WTC11 (cell line): ENCODE results near the gene ABCC4. TPM values are rescaled to one million over a fixed set of nuclear protein-coding genes. Genes with fewer than 3 reads are reported as not detected.

Source experiments
- ATAC-seq: fragments of 200-7000 bp; cut with Tn5 transposase; 2 replicates; pipeline ENCODE4 v1.10.0; 2021; ENCODE audit warnings: mild to moderate bottlenecking, moderate library complexity
- CTCF ChIA-PET: fragments of 300-600 bp; sonication (Branson Sonifier 250); formaldehyde crosslinking; loops from one replicate; lab custom pipeline; 2021; ENCODE audit warnings: antibody characterized with exemption; lab: Charles Lee
- POLR2A ChIA-PET: fragments of 350-600 bp; sonication (Branson Sonifier 250); formaldehyde crosslinking; loops from one replicate; lab custom pipeline; 2021; ENCODE audit warnings: antibody characterized with exemption; lab: Charles Lee
- DNase-seq: peaks from one replicate; pipeline ENCODE4 v3.0.0; 2021; ENCODE audit warnings: low spot score
- H3K27ac Mint-ChIP-seq: 2 replicates; pipeline ENCODE4 v1.8.0; 2021; ENCODE audit warnings: mixed read lengths
- H3K27me3 Mint-ChIP-seq: 2 replicates; pipeline ENCODE4 v1.8.0; 2021; ENCODE audit warnings: low read depth, mild to moderate bottlenecking, moderate library complexity, mixed read lengths
- H3K36me3 Mint-ChIP-seq: 2 replicates; pipeline ENCODE4 v1.8.0; 2021; ENCODE audit warnings: mixed read lengths
- H3K4me1 Mint-ChIP-seq: 2 replicates; pipeline ENCODE4 v1.8.0; 2022; ENCODE audit warnings: mixed read lengths
- H3K4me3 Mint-ChIP-seq: 2 replicates; pipeline ENCODE4 v1.8.0; 2021; ENCODE audit warnings: mild to moderate bottlenecking, moderate library complexity, mixed read lengths
- H3K9me3 Mint-ChIP-seq: 2 replicates; pipeline ENCODE4 v1.8.0; 2021; ENCODE audit warnings: mixed read lengths
- ATF1 ChIP-seq: sonication (generic); formaldehyde crosslinking; IDR thresholded peaks from 2 replicates; pipeline ENCODE4 v1.8.1; 2023; ENCODE audit warnings: mild to moderate bottlenecking, moderate library complexity, missing genetic modification reagents
- ESRRA ChIP-seq: sonication (generic); formaldehyde crosslinking; IDR thresholded peaks from 2 replicates; pipeline ENCODE4 v1.8.1; 2022; ENCODE audit warnings: mild to moderate bottlenecking, missing genetic modification reagents, borderline replicate concordance
- ETV6 ChIP-seq: sonication (generic); formaldehyde crosslinking; IDR thresholded peaks from 2 replicates; pipeline ENCODE4 v1.8.1; 2022; ENCODE audit warnings: mild to moderate bottlenecking, missing genetic modification reagents
- GABPB1 ChIP-seq: sonication (generic); formaldehyde crosslinking; IDR thresholded peaks from 2 replicates; pipeline ENCODE4 v1.8.1; 2023; ENCODE audit warnings: mild to moderate bottlenecking, missing genetic modification reagents
- GRHL2 ChIP-seq: fragments of 250-450 bp; sonication (Bioruptor Pico); IDR thresholded peaks from 2 replicates; pipeline ENCODE4 v1.8.0; 2022; ENCODE audit warnings: mild to moderate bottlenecking, moderate library complexity; ENCODE audit not compliant: insufficient replicate concordance, severe bottlenecking
- NFE2L1 ChIP-seq: sonication (generic); formaldehyde crosslinking; IDR thresholded peaks from 2 replicates; pipeline ENCODE4 v1.8.1; 2023; ENCODE audit warnings: missing genetic modification reagents
- NR3C1 ChIP-seq: sonication (generic); formaldehyde crosslinking; conservative IDR thresholded peaks from 2 replicates; pipeline ENCODE4 v1.8.1; 2023; ENCODE audit warnings: low read depth, mild to moderate bottlenecking, missing genetic modification reagents
- TEAD1 ChIP-seq: sonication (generic); formaldehyde crosslinking; IDR thresholded peaks from 2 replicates; pipeline ENCODE4 v1.8.0; 2022; ENCODE audit warnings: mild to moderate bottlenecking, missing genetic modification reagents
- ZNF219 ChIP-seq: sonication (generic); formaldehyde crosslinking; IDR thresholded peaks from 2 replicates; pipeline ENCODE4 v1.8.0; 2023; ENCODE audit warnings: missing genetic modification reagents, mild to moderate bottlenecking, borderline replicate concordance
- total RNA-seq: library from RNA; stranded (reverse); gene quantifications from 3 replicates; pipeline ENCODE4 v1.2.3, GENCODE V29; 2021
- TF ChIP-seq, protein P1 (sequence below): fragments of 250-450 bp; sonication (Bioruptor Pico); IDR thresholded peaks from 2 replicates; pipeline ENCODE4 v1.9.0; 2021; ENCODE audit warnings: mild to moderate bottlenecking
- TF ChIP-seq, protein P2 (sequence below): sonication (generic); formaldehyde crosslinking; conservative IDR thresholded peaks from 2 replicates; pipeline ENCODE4 v1.8.1; 2023; ENCODE audit warnings: mild to moderate bottlenecking, low read depth, missing genetic modification reagents, moderate library complexity
- TF ChIP-seq, protein P3 (sequence below): sonication (generic); formaldehyde crosslinking; IDR thresholded peaks from 2 replicates; pipeline ENCODE4 v1.8.0; 2023; ENCODE audit warnings: mild to moderate bottlenecking, missing genetic modification reagents
- TF ChIP-seq, protein P4 (sequence below): sonication (generic); formaldehyde crosslinking; IDR thresholded peaks from 2 replicates; pipeline ENCODE4 v1.8.1; 2023; ENCODE audit warnings: mild to moderate bottlenecking, moderate library complexity, missing genetic modification reagents
- TF ChIP-seq, protein P5 (sequence below): sonication (generic); formaldehyde crosslinking; IDR thresholded peaks from 2 replicates; pipeline ENCODE4 v1.8.1; 2022; ENCODE audit warnings: mild to moderate bottlenecking, missing genetic modification reagents, moderate library complexity, borderline replicate concordance

The ABCC4 gene
- total RNA-seq, 1 experiment from 2014 or later, result 7.2 TPM

DNA sequence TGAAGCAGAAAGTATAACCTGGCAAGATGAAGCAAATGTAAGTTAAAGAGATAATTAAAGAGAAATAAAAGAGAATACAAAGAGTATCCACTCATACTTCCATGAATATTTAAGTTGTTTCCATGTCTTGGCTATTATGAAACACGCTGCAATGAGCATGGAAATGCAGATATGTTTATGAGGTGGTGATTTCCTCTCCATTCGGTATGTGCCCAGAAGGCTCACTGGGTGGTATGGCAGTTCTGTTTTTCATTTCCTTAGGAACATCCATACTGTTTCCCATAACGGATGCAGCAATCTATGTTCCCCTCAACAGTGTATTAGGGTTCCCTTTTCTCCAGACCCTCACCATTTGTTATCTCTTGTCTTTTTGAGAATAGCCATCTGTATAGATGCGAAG is 316.3 kb downstream of the ABCC4 start:
- peaks cover 26% of the 10 kb centered on the region for H3K4me1 Mint-ChIP-seq
- peak; percentile 43; the same call in 1 of the 2 replicates for TF ChIP-seq ETV6
- TF ChIP-seq, protein P1, sequence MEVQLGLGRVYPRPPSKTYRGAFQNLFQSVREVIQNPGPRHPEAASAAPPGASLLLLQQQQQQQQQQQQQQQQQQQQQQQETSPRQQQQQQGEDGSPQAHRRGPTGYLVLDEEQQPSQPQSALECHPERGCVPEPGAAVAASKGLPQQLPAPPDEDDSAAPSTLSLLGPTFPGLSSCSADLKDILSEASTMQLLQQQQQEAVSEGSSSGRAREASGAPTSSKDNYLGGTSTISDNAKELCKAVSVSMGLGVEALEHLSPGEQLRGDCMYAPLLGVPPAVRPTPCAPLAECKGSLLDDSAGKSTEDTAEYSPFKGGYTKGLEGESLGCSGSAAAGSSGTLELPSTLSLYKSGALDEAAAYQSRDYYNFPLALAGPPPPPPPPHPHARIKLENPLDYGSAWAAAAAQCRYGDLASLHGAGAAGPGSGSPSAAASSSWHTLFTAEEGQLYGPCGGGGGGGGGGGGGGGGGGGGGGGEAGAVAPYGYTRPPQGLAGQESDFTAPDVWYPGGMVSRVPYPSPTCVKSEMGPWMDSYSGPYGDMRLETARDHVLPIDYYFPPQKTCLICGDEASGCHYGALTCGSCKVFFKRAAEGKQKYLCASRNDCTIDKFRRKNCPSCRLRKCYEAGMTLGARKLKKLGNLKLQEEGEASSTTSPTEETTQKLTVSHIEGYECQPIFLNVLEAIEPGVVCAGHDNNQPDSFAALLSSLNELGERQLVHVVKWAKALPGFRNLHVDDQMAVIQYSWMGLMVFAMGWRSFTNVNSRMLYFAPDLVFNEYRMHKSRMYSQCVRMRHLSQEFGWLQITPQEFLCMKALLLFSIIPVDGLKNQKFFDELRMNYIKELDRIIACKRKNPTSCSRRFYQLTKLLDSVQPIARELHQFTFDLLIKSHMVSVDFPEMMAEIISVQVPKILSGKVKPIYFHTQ (CRISPR knock-in tag), result no peak
- no peak for ATAC-seq
- no peak overlapping the region for H3K4me3 Mint-ChIP-seq
- 0 out of 2 replicates have a peak, but pooled peaks cover 3% of the 10 kb centered on the region for H3K36me3 Mint-ChIP-seq
- H3K9me3 Mint-ChIP-seq, result peaks cover 9% of the 10 kb centered on the region
- no peak overlapping the region for H3K27ac Mint-ChIP-seq
- DNase-seq, result no peak
- POLR2A ChIA-PET, result no interaction called here
- CTCF ChIA-PET, result no interaction called here
- H3K27me3 Mint-ChIP-seq, result peaks cover 2% of the 10 kb centered on the region; the same call in 1 of the 2 replicates

DNA sequence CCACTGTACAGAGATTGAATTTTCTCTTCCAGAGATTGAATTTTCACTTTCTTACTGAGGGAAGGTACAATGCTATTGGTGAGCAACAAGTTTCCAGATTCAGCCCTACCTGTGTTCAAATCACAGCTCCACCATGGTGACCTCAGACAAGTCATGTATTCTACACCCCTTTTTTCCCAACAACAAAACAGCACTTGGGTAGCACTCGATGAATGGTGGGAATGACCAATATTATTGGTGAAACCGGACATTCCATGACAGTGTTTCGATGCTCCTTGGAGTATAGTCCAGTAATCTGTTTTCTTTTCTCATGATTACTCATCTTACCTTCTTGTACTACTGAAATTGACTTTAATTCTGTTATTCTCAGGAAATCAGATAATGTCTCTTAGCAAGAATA is 322.7 kb downstream of the ABCC4 start:
- CTCF ChIA-PET, result no interaction called here
- H3K4me3 Mint-ChIP-seq, result no peak overlapping the region
- peaks cover 4% of the 10 kb centered on the region for H3K4me1 Mint-ChIP-seq
- ATAC-seq, result no peak
- H3K27ac Mint-ChIP-seq, result no peak overlapping the region
- H3K9me3 Mint-ChIP-seq, result peaks cover 20% of the 10 kb centered on the region
- TF ChIP-seq NFE2L1 (CRISPR knock-in tag), result no peak
- no peak for TF ChIP-seq ATF1 (CRISPR knock-in tag)
- no peak for TF ChIP-seq ZNF219 (CRISPR knock-in tag)
- TF ChIP-seq, protein P2, sequence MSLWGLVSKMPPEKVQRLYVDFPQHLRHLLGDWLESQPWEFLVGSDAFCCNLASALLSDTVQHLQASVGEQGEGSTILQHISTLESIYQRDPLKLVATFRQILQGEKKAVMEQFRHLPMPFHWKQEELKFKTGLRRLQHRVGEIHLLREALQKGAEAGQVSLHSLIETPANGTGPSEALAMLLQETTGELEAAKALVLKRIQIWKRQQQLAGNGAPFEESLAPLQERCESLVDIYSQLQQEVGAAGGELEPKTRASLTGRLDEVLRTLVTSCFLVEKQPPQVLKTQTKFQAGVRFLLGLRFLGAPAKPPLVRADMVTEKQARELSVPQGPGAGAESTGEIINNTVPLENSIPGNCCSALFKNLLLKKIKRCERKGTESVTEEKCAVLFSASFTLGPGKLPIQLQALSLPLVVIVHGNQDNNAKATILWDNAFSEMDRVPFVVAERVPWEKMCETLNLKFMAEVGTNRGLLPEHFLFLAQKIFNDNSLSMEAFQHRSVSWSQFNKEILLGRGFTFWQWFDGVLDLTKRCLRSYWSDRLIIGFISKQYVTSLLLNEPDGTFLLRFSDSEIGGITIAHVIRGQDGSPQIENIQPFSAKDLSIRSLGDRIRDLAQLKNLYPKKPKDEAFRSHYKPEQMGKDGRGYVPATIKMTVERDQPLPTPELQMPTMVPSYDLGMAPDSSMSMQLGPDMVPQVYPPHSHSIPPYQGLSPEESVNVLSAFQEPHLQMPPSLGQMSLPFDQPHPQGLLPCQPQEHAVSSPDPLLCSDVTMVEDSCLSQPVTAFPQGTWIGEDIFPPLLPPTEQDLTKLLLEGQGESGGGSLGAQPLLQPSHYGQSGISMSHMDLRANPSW (CRISPR knock-in tag), result no peak
- TF ChIP-seq TEAD1, result no peak
- no peak for TF ChIP-seq GRHL2 (CRISPR knock-in tag)
- no peak for TF ChIP-seq NR3C1 (CRISPR knock-in tag)
- no peak for TF ChIP-seq GABPB1 (CRISPR knock-in tag)
- no peak for TF ChIP-seq ESRRA
- TF ChIP-seq, protein P3, sequence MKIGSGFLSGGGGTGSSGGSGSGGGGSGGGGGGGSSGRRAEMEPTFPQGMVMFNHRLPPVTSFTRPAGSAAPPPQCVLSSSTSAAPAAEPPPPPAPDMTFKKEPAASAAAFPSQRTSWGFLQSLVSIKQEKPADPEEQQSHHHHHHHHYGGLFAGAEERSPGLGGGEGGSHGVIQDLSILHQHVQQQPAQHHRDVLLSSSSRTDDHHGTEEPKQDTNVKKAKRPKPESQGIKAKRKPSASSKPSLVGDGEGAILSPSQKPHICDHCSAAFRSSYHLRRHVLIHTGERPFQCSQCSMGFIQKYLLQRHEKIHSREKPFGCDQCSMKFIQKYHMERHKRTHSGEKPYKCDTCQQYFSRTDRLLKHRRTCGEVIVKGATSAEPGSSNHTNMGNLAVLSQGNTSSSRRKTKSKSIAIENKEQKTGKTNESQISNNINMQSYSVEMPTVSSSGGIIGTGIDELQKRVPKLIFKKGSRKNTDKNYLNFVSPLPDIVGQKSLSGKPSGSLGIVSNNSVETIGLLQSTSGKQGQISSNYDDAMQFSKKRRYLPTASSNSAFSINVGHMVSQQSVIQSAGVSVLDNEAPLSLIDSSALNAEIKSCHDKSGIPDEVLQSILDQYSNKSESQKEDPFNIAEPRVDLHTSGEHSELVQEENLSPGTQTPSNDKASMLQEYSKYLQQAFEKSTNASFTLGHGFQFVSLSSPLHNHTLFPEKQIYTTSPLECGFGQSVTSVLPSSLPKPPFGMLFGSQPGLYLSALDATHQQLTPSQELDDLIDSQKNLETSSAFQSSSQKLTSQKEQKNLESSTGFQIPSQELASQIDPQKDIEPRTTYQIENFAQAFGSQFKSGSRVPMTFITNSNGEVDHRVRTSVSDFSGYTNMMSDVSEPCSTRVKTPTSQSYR (CRISPR knock-in tag), result no peak
- TF ChIP-seq, protein P4, sequence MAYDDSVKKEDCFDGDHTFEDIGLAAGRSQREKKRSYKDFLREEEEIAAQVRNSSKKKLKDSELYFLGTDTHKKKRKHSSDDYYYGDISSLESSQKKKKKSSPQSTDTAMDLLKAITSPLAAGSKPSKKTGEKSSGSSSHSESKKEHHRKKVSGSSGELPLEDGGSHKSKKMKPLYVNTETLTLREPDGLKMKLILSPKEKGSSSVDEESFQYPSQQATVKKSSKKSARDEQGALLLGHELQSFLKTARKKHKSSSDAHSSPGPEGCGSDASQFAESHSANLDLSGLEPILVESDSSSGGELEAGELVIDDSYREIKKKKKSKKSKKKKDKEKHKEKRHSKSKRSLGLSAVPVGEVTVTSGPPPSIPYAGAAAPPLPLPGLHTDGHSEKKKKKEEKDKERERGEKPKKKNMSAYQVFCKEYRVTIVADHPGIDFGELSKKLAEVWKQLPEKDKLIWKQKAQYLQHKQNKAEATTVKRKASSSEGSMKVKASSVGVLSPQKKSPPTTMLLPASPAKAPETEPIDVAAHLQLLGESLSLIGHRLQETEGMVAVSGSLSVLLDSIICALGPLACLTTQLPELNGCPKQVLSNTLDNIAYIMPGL, result no peak
- TF ChIP-seq, protein P5, sequence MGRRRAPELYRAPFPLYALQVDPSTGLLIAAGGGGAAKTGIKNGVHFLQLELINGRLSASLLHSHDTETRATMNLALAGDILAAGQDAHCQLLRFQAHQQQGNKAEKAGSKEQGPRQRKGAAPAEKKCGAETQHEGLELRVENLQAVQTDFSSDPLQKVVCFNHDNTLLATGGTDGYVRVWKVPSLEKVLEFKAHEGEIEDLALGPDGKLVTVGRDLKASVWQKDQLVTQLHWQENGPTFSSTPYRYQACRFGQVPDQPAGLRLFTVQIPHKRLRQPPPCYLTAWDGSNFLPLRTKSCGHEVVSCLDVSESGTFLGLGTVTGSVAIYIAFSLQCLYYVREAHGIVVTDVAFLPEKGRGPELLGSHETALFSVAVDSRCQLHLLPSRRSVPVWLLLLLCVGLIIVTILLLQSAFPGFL (CRISPR knock-in tag), result no peak
- POLR2A ChIA-PET, result interaction anchor here (0.6 kb wide), 1 partner anchor 60 kb away, joined by 3 read pairs; no protein-coding TSS in a partner anchor
- H3K27me3 Mint-ChIP-seq, result no peaks in the 10 kb centered on the region; the same call in 1 of the 2 replicates
- peaks cover 8% of the 10 kb centered on the region; the same call in 1 of the 2 replicates for H3K36me3 Mint-ChIP-seq
- no peak for DNase-seq
